ENCODE results near the gene CENPB.
A peak's percentile ranks its signal among the peaks of the same experiment; 100 is the strongest.
"Not testable (repeated sequence)": the region's sequence is repeated elsewhere in the genome, so short reads cannot be mapped to it uniquely, and the experiment has no call there.

CENPB gene

GRCh38 chr20:3797592-3798372 lies 11.2 kb upstream of the CENPB start:
- H3K27ac ChIP-seq (ENCODE audit: insufficient read depth in 1 of 2, low read depth in 1 of 2, low read length in 2 of 2, poor library complexity in 1 of 2, severe bottlenecking in 2 of 2) = no peak overlapping the region
- CTCF ChIA-PET = interaction anchor here (1.6 kb wide), 1 partner anchor 29 kb away, joined by 4 read pairs; no protein-coding TSS in a partner anchor
- peaks cover 0 to 50% (median 19%) of the 10 kb centered on the region in 4 experiments for H3K36me3 ChIP-seq (ENCODE audit: control insufficient read depth in 4 of 4, insufficient read depth in 4 of 4, low read length in 3 of 4)
- no peak overlapping the region for H3K4me3 ChIP-seq (ENCODE audit: control insufficient read depth in 1 of 7, extremely low read depth in 1 of 7, insufficient read depth in 4 of 7, low read depth in 2 of 7, low read length in 6 of 7)
- H3K27me3 ChIP-seq (replicated peaks in 2 of 5; ENCODE audit: control insufficient read depth in 4 of 5, insufficient read depth in 5 of 5, low read length in 4 of 5) = no peaks in the 10 kb centered on the region
- peaks cover 0 to 30% (median 23%) of the 10 kb centered on the region in 4 experiments for H3K4me1 ChIP-seq (ENCODE audit: control extremely low read depth in 1 of 4, control insufficient read depth in 4 of 4, insufficient read depth in 4 of 4, low read length in 3 of 4)
- no peaks in the 10 kb centered on the region for H3K9me3 ChIP-seq (ENCODE audit: control extremely low read depth in 1 of 5, control insufficient read depth in 4 of 5, insufficient read depth in 2 of 5, low read depth in 1 of 5, low read length in 4 of 5)
- no peak for DNase-seq
- POLR2A ChIA-PET = interaction anchor here (0.6 kb wide), 1 partner anchor 13 kb away, joined by 7 read pairs; no protein-coding TSS in a partner anchor
- 87% methylated on average over 13 of the region's 19 CpGs for WGBS (ENCODE audit: insufficient coverage)

- Histone ChIP-seq H3K36me3 (ENCODE audit: control insufficient read depth in 4 of 4, insufficient read depth in 4 of 4, low read length in 3 of 4) (peaks cover 0 to 44% (median 16%) of the 10 kb centered on the region in 4 experiments), H3K27ac (ENCODE audit: insufficient read depth in 1 of 2, low read depth in 1 of 2, low read length in 2 of 2, poor library complexity in 1 of 2, severe bottlenecking in 2 of 2) (no peak overlapping the region), H3K4me3 (ENCODE audit: control insufficient read depth in 1 of 7, extremely low read depth in 1 of 7, insufficient read depth in 4 of 7, low read depth in 2 of 7, low read length in 6 of 7) (peak overlapping the region in 3 of 7 experiments; percentile 72 to 89 (median 73)), H3K27me3 (replicated peaks in 2 of 5; ENCODE audit: control insufficient read depth in 4 of 5, insufficient read depth in 5 of 5, low read length in 4 of 5) (no peaks in the 10 kb centered on the region), H3K9me3 (ENCODE audit: control extremely low read depth in 1 of 5, control insufficient read depth in 4 of 5, insufficient read depth in 2 of 5, low read depth in 1 of 5, low read length in 4 of 5) (no peaks in the 10 kb centered on the region), H3K4me1 (ENCODE audit: control extremely low read depth in 1 of 4, control insufficient read depth in 4 of 4, insufficient read depth in 4 of 4, low read length in 3 of 4) (peaks cover 0 to 30% (median 23%) of the 10 kb centered on the region in 4 experiments)
- POLR2A ChIA-PET = no interaction called here
- DNase-seq = no peak
- WGBS (ENCODE audit: insufficient coverage) = 99% methylated on average over 5 of the region's 5 CpGs
- CTCF ChIA-PET = interaction anchor here (1.6 kb wide), 1 partner anchor 29 kb away, joined by 4 read pairs; no protein-coding TSS in a partner anchor
Observed at GRCh38 chr20:3797226-3797545, 10.6 kb upstream of the CENPB start.

GRCh38 chr20:3796477-3797225 lies 10.1 kb upstream of the CENPB start:
- Histone ChIP-seq H3K4me1 (ENCODE audit: control extremely low read depth in 1 of 4, control insufficient read depth in 4 of 4, insufficient read depth in 4 of 4, low read length in 3 of 4) (peaks cover 0 to 30% (median 23%) of the 10 kb centered on the region in 4 experiments), H3K27ac (ENCODE audit: insufficient read depth in 1 of 2, low read depth in 1 of 2, low read length in 2 of 2, poor library complexity in 1 of 2, severe bottlenecking in 2 of 2) (no peak overlapping the region), H3K27me3 (replicated peaks in 2 of 5; ENCODE audit: control insufficient read depth in 4 of 5, insufficient read depth in 5 of 5, low read length in 4 of 5) (no peaks in the 10 kb centered on the region), H3K36me3 (ENCODE audit: control insufficient read depth in 4 of 4, insufficient read depth in 4 of 4, low read length in 3 of 4) (peaks cover 0 to 39% (median 13%) of the 10 kb centered on the region in 4 experiments), H3K9me3 (ENCODE audit: control extremely low read depth in 1 of 5, control insufficient read depth in 4 of 5, insufficient read depth in 2 of 5, low read depth in 1 of 5, low read length in 4 of 5) (no peaks in the 10 kb centered on the region), H3K4me3 (ENCODE audit: control insufficient read depth in 1 of 7, extremely low read depth in 1 of 7, insufficient read depth in 4 of 7, low read depth in 2 of 7, low read length in 6 of 7) (peak overlapping the region in 5 of 7 experiments; percentile 36 to 89 (median 73))
- CTCF ChIA-PET = interaction anchor here (0.7 to 2.0 kb wide), 5 partner anchors 9 to 60 kb away, joined by 3 to 6 read pairs (median 4); partner anchors contain the start of genes AP5S1 and CENPB
- WGBS (ENCODE audit: insufficient coverage) = 23% methylated on average over 9 of the region's 33 CpGs
- POLR2A ChIA-PET = no interaction called here
- DNase-seq = no peak

- 1% methylated on average over 38 of the region's 69 CpGs for WGBS (ENCODE audit: insufficient coverage)
- CTCF ChIA-PET = interaction anchor here (0.6 to 2.0 kb wide), 6 partner anchors 10 to 61 kb away, joined by 3 to 6 read pairs (median 4); partner anchors contain the start of genes AP5S1 and CENPB
Observed at GRCh38 chr20:3795511-3796468, 9.2 kb upstream of the CENPB start, which contains the start of gene CDC25B. Gene CDC25B (plus strand): TSS chr20:3796310. CDS start chr20:3796532, 222 bp downstream.

GRCh38 chr20:3794701-3795420 lies 8.3 kb upstream of the CENPB start:
- Histone ChIP-seq H3K27ac (ENCODE audit: insufficient read depth in 1 of 2, low read depth in 1 of 2, low read length in 2 of 2, poor library complexity in 1 of 2, severe bottlenecking in 2 of 2) (peak overlapping the region in 1 of 2 experiments; percentile 76), H3K4me3 (ENCODE audit: control insufficient read depth in 1 of 7, extremely low read depth in 1 of 7, insufficient read depth in 4 of 7, low read depth in 2 of 7, low read length in 6 of 7) (peak overlapping the region in 5 of 7 experiments; percentile 71 to 89 (median 73))
- CTCF ChIA-PET = interaction anchor here (0.6 to 2.0 kb wide), 4 partner anchors 10 to 62 kb away, joined by 3 to 6 read pairs (median 5); partner anchors contain the start of gene AP5S1

More at GRCh38 chr20:3795511-3796468, 9.2 kb upstream of the CENPB start, which contains the start of gene CDC25B:
- peak; percentile 78 to 89 (median 87) for DNase-seq
- peak within 1 kb of the TSS; percentile 65 to 89 (median 73) for H3K4me3 ChIP-seq (ENCODE audit: control insufficient read depth in 1 of 7, extremely low read depth in 1 of 7, insufficient read depth in 4 of 7, low read depth in 2 of 7, low read length in 6 of 7)
- peaks cover 0 to 30% (median 23%) of the 10 kb centered on the region in 4 experiments for H3K4me1 ChIP-seq (ENCODE audit: control extremely low read depth in 1 of 4, control insufficient read depth in 4 of 4, insufficient read depth in 4 of 4, low read length in 3 of 4)
- POLR2A ChIA-PET = no interaction called here
- H3K27ac ChIP-seq (ENCODE audit: insufficient read depth in 1 of 2, low read depth in 1 of 2, low read length in 2 of 2, poor library complexity in 1 of 2, severe bottlenecking in 2 of 2) = peak within 1 kb of the TSS in 1 of 2 experiments; percentile 76
- no peaks in the 10 kb centered on the region for H3K9me3 ChIP-seq (ENCODE audit: control extremely low read depth in 1 of 5, control insufficient read depth in 4 of 5, insufficient read depth in 2 of 5, low read depth in 1 of 5, low read length in 4 of 5)
- H3K36me3 ChIP-seq (ENCODE audit: control insufficient read depth in 4 of 4, insufficient read depth in 4 of 4, low read length in 3 of 4) = peaks cover 0 to 30% (median 8%) of the 10 kb centered on the region in 4 experiments
- no peaks in the 10 kb centered on the region for H3K27me3 ChIP-seq (replicated peaks in 2 of 5; ENCODE audit: control insufficient read depth in 4 of 5, insufficient read depth in 5 of 5, low read length in 4 of 5)

GRCh38 chr20:3794168-3794567 lies 7.6 kb upstream of the CENPB start:
- H3K9me3 ChIP-seq (ENCODE audit: control extremely low read depth in 1 of 5, control insufficient read depth in 4 of 5, insufficient read depth in 2 of 5, low read depth in 1 of 5, low read length in 4 of 5); POLR2A ChIA-PET; H3K27me3 ChIP-seq (replicated peaks in 2 of 5; ENCODE audit: control insufficient read depth in 4 of 5, insufficient read depth in 5 of 5, low read length in 4 of 5); DNase-seq; CTCF ChIA-PET; H3K27ac ChIP-seq (ENCODE audit: insufficient read depth in 1 of 2, low read depth in 1 of 2, low read length in 2 of 2, poor library complexity in 1 of 2, severe bottlenecking in 2 of 2); H3K4me3 ChIP-seq (ENCODE audit: control insufficient read depth in 1 of 7, extremely low read depth in 1 of 7, insufficient read depth in 4 of 7, low read depth in 2 of 7, low read length in 6 of 7): not testable (repeated sequence)
- no CpG with 5 or more reads among the region's 3 CpGs for WGBS (ENCODE audit: insufficient coverage)
- peaks cover 0 to 15% (median 3%) of the 10 kb centered on the region in 4 experiments for H3K36me3 ChIP-seq (ENCODE audit: control insufficient read depth in 4 of 4, insufficient read depth in 4 of 4, low read length in 3 of 4)
- H3K4me1 ChIP-seq (ENCODE audit: control extremely low read depth in 1 of 4, control insufficient read depth in 4 of 4, insufficient read depth in 4 of 4, low read length in 3 of 4) = peaks cover 0 to 30% (median 23%) of the 10 kb centered on the region in 4 experiments

More at GRCh38 chr20:3794701-3795420, 8.3 kb upstream of the CENPB start:
- Histone ChIP-seq H3K4me1 (ENCODE audit: control extremely low read depth in 1 of 4, control insufficient read depth in 4 of 4, insufficient read depth in 4 of 4, low read length in 3 of 4) (peaks cover 0 to 30% (median 23%) of the 10 kb centered on the region in 4 experiments), H3K9me3 (ENCODE audit: control extremely low read depth in 1 of 5, control insufficient read depth in 4 of 5, insufficient read depth in 2 of 5, low read depth in 1 of 5, low read length in 4 of 5) (no peaks in the 10 kb centered on the region), H3K36me3 (ENCODE audit: control insufficient read depth in 4 of 4, insufficient read depth in 4 of 4, low read length in 3 of 4) (peaks cover 0 to 21% (median 3%) of the 10 kb centered on the region in 4 experiments), H3K27me3 (replicated peaks in 2 of 5; ENCODE audit: control insufficient read depth in 4 of 5, insufficient read depth in 5 of 5, low read length in 4 of 5) (no peaks in the 10 kb centered on the region)
- POLR2A ChIA-PET = no interaction called here
- DNase-seq = no peak
- 92% methylated on average over 23 of the region's 25 CpGs for WGBS (ENCODE audit: insufficient coverage)

All from common myeloid progenitor, CD34-positive (primary cell).